GM12872 (cell line): ENCODE measurements around the gene DOHH.

Experiments
- CTCF ChIP-seq: IDR thresholded peaks from 3 replicates; pipeline ENCODE4 v1.5.1; 2011; ENCODE audit warnings: low read depth, mild to moderate bottlenecking, low read length, moderate library complexity; ENCODE audit not compliant: insufficient read depth

DOHH gene

GRCh38 chr19:3480383-3481091 lies 19.9 kb downstream of the DOHH start, which contains the start of gene SMIM24:
TSS of gene SMIM24 (minus strand) at chr19:3480525. CDS start at chr19:3480463, 62 bp downstream.
- TF ChIP-seq CTCF = no peak

GRCh38 chr19:3479834-3480215 lies 20.6 kb downstream of the DOHH start:
- TF ChIP-seq CTCF = no peak

DNA sequence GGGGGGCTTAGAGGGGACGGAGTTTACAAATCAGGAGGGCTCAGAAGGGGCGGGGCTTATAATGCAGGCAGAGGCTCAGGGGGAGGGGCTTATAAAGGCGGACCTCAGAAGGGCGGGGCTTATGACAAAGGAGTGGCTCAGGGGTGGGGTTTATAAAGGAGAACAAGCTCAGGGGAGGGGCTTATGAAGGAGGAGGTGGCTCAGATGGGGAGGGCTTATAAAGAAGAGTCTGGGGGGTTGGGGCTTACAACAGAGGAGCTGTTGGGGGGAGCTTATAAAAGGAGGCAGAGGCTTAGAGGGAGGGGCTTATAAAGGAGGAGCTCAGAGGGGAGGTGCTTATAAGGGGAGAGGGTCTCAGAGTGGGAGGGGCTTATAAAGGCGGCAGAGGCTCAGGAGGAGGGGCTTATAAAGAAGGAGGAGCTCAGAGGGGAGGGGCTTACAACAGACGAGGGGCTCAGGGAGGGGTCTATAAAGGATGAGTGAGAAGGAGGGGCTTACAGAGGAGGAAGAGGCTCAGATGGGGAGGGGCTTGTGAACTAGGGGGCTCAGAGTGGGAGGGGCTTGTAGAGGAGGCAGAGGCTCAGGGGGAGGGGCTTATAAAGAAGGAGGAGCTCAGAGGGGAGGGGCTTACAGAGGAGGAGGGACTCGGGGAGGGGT lies 21.2 kb downstream of the DOHH start:
- TF ChIP-seq CTCF = no peak

DNA sequence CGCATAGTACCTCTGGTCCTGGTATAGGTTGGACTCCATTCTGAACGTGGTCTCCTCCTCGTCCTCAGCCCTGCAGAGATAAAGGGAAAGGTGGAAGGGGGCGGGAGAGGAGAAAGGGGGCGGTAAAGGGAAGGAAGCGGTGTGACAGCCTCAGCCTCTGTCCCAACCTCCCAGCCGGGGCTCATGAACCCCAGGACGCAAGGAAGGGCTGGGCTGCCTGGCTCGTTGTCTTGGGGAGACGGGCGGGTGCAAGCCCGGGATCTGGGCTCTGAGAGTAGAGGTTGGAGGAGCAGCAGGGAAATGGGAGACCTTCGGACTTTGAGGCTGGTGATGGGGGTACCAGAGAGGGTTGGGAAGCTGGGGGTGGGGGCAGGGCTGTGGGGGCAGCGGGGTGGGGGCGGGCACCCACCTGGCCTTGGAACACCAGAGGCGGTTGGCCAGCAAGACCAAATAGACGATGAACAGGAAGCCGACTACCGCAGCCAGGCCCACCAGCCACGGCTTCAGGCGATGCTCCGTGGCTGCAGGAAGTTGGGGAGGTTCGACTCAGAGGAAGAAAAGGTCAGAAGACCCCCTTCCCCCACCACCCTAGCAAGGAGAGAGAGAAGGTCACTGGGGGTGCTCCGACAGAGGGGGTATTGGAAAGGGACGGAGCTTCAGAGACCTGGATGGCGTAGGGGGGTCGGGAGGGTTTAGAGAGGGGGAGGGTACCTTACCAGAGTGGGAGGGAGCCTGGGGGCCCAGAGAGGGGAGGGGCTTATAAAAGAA lies 21.9 kb downstream of the DOHH start:
- no peak for TF ChIP-seq CTCF

DNA sequence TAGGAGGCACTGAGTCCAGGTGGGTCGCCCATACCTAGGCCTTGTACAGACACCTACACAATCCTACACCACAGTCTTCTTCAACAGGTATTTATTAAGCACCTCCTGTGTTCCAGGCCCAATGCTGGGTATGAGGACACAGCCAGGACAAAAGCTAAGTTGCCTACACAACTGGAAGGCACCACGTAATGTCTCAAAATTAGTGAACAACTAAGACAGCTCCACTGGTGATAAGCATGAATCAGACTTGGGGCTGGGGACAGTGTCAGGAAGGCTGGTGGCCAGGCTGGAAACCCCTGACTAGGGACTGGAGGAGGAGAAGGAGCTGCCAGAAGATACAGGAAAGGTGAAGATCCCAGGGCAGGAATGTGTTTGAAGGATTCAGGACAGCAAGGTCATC lies 22.5 kb downstream of the DOHH start:
- no peak for TF ChIP-seq CTCF

GRCh38 chr19:3477506-3477905 lies 23.0 kb downstream of the DOHH start:
- no peak for TF ChIP-seq CTCF

DNA sequence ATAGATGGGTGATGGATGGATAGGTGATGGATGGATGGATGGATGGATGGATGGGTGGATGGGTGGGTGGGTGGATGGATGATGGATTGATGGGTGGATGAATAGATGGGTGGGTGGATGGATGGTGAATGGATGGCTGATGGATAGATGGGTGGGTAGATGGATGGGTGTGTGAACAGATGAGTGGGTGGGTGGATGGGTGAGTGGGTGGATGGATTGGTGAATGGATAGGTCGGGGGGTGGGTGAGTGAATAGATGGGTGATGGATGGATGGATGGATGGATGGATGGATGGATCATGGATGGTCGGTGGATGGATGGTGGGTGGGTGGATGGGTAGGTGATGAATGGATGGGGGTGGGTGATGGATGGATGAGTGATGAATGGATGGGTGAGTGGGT lies 23.6 kb downstream of the DOHH start:
- TF ChIP-seq CTCF = no peak
